Measurements from ENCODE around the gene FNDC10.

Gene FNDC10

DNA sequence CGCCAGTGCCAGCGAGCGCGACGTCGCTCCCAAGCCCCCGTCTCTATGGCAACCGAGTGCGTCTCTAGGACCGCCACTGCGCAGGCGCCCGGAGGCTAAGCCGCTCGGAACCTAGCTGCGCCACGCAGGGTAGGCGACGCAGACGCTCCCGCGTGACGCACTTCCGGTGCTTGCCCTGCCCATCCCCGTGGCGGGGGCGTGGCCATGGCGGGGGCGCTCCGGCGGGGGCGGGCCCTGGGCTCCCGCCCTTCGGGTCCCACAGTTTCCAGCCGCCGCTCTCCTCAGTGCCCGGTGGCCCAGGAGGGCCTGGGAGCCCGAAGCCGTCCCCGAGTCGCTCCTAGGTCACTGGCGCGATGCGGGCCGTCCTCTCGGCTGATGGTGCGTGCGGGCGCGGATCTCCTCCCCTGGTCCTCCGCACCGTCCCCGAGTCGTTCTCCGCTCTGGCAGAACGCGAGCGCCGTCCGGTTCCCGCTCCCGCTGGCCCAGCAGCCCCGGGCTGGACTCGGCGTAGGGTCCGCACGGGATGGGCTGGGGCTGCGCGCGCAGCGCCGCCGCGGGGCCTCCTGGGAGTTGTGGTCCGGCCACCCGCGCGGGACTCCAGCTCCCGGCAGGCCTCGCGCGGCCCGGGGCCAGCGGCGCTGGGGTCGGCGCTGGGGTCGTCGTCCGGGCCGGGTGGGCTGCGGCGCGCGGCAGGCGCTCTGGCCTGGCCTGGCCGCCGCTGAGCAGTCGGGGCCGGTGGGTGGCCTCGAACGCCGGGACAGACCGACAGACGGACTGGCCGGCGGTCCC, 15.5 kb upstream of the FNDC10 start, which contains the start of gene MIB2:
Gene MIB2, plus strand, starts transcription at position 245 of the 789 bp plus-strand sequence. CDS start 7,953 bp downstream, outside the sequence.
- DNase-seq = peak; percentile 90 to 99

GRCh38 chr1:1614954-1615255, 15.0 kb upstream of the FNDC10 start:
- DNase-seq = no peak

- no peak for DNase-seq
Observed at GRCh38 chr1:1614204-1614953, 14.4 kb upstream of the FNDC10 start.

GRCh38 chr1:1613509-1614082, 13.7 kb upstream of the FNDC10 start:
- no peak for DNase-seq

GRCh38 chr1:1612104-1612400, 12.1 kb upstream of the FNDC10 start:
- DNase-seq = no peak

GRCh38 chr1:1610796-1611195, 10.9 kb upstream of the FNDC10 start:
- no peak for DNase-seq

GRCh38 chr1:1609822-1610485, 10.0 kb upstream of the FNDC10 start:
- no peak for DNase-seq

GRCh38 chr1:1606232-1606631, 6.3 kb upstream of the FNDC10 start:
- DNase-seq = no peak

GRCh38 chr1:1605724-1606123, 5.8 kb upstream of the FNDC10 start:
- DNase-seq = no peak

DNA sequence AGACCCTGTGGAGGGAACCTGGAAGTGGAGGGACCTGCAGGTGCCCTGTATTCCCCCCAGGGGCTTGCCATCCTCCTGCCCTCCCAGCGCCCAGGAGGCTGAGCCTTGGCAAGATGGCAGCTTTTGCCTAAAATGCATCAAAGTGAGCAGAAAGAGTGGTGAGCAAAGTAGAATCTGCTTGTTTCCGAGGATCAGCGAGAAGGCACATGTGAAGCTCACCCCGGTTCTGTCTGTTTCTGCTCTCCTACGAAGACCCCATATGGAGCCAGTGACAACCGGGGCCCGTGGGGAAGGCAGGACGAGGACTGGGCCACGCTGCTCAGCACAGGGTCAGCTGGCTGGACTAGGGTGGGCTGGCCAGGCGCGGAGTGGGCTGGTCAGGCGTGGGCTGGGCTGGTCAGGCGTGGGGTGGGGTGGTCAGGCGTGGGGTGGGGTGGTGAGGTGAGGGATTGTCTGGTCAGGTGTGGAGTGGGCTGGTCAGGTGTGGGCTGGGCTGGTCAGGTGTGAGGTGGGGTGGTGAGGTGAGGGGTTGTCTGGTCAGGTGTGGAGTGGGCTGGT, 5.2 kb upstream of the FNDC10 start:
- no peak for DNase-seq

GRCh38 chr1:1604374-1605033, 4.6 kb upstream of the FNDC10 start:
- DNase-seq = no peak

DNA sequence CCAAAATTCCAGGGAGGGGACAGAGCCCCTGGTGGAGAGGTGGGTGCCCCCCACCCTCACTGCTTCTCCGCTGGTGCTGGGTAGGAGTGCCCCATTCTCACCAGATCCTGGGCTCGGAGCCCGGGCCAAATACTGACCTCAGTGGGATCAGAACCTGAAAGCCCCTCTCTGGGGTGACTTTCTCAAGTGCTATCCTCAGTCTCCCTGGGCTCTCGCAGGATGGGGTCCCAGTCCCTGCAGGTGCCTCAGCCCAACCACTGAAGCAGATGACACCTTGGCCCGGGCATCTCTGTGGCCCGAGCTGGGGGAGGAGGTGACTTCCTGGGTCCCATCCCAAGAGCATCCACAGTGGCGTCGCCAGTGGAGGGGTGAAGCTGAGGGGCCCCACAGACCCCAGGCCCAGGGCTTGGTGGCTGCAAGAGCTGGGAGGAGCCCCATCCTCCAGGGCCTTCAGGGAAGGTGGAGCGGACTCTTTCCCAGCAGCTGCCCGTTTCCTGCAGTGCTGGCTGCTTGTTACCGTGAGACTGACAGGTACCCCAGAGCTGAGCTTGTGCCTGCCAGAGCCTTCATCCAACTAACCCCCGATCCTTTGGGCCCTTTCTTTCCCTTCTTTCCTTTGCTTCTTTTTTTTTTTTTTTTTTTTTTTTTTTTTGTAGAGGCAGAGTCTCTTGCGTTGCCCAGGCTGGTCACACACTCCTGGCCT, 3.9 kb upstream of the FNDC10 start:
- DNase-seq = no peak

GRCh38 chr1:1602968-1603506, 3.1 kb upstream of the FNDC10 start:
- DNase-seq = peak in 1 of 2 experiments; percentile 48

DNA sequence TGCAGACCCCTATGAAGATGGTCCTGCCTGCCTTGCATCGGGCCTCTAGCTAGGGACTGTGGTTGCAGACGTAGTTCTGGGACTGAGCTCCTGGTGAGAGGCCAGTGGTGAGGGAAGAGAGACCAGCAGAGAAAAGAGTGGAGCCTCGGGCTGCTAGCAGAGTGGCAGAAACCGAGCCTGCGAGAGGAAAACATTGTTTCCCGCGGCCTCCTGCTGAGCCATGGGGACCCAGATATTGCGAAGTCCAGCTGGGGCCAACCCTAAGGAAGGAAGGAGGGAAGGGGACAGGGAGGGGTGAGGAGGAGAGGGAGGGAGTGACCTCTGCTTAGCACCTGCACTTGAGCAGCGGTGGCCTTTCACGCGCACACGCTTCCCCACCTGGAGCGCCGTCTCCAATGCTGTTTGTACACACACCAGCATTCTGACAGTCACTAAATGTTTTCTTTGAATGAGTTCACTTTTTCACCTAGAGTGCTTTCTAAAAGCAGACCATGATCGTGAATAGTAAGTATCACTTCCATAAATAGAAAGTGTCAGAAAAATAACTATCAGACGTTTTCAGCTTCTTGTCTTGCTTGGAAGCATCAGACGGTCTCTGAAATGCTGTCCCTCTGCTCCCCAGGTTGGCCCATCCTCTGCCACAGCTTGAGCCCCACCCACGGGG, 2.5 kb upstream of the FNDC10 start:
- DNase-seq = no peak

- DNase-seq = no peak
Observed at GRCh38 chr1:1601564-1602303, 1.8 kb upstream of the FNDC10 start.

- DNase-seq = no peak
Observed at GRCh38 chr1:1600861-1601563, 1.1 kb upstream of the FNDC10 start.

GRCh38 chr1:1599030-1599934, 653 bp downstream of the FNDC10 start:
- DNase-seq = peak in 1 of 2 experiments; percentile 60

GRCh38 chr1:1598720-1599029, 1.3 kb downstream of the FNDC10 start:
- no peak for DNase-seq

All from NCI-H526 (cell line).